Activated CD4-positive, alpha-beta T cell treated with anti-CD3 and anti-CD28 coated beads for 48 hours (primary cell): ENCODE results near the gene FTL.
A peak's percentile ranks its signal among the peaks of the same experiment; 100 is the strongest.

Source experiments
- DNase-seq: peaks from one replicate; pipeline ENCODE4 v3.0.0-alpha.2; 2020

Gene FTL

GRCh38 chr19:48992581-48993174 is 27.6 kb downstream of the FTL start:
- no peak for DNase-seq

- DNase-seq: peak; percentile 100
Observed at GRCh38 chr19:48993175-48994034, 28.3 kb downstream of the FTL start, which contains the start of the genes GYS1 and RUVBL2. Gene GYS1, minus strand, starts transcription at chr19:48993309. Its CDS starts 197 bp downstream, at chr19:48993112. Gene RUVBL2, plus strand, starts transcription at chr19:48993887. Its CDS starts 25 bp downstream, at chr19:48993912.

GRCh38 chr19:48994035-48994386 is 28.9 kb downstream of the FTL start:
- DNase-seq: no peak

GRCh38 chr19:48997972-48998371 is 32.9 kb downstream of the FTL start:
- peak; percentile 76 for DNase-seq

- peak; percentile 82 for DNase-seq
Observed at GRCh38 chr19:48999481-49000325, 34.6 kb downstream of the FTL start.

- DNase-seq: no peak
Observed at GRCh38 chr19:49004133-49004532, 39.0 kb downstream of the FTL start.

- DNase-seq: no peak
Observed at GRCh38 chr19:49004964-49005614, 40.0 kb downstream of the FTL start.

- DNase-seq: no peak
Observed at GRCh38 chr19:49006905-49007304, 41.8 kb downstream of the FTL start.

- DNase-seq: no peak
Observed at GRCh38 chr19:49009828-49010227, 44.7 kb downstream of the FTL start.

- no peak for DNase-seq
Observed at GRCh38 chr19:49010453-49010852, 45.3 kb downstream of the FTL start.

GRCh38 chr19:49011194-49011593 is 46.1 kb downstream of the FTL start:
- no peak for DNase-seq

GRCh38 chr19:49014123-49014869 is 49.2 kb downstream of the FTL start:
- no peak for DNase-seq

- no peak for DNase-seq
Observed at GRCh38 chr19:49014870-49015255, 49.8 kb downstream of the FTL start.

- no peak for DNase-seq
Observed at GRCh38 chr19:49016067-49016839, 51.1 kb downstream of the FTL start.
